ENCODE measurements around the gene EML3.
"Not testable (repeated sequence)": the region's sequence is repeated elsewhere in the genome, so short reads cannot be mapped to it uniquely, and the experiment has no call there.

EML3 gene

GRCh38 chr11:62588966-62589637 is 23.5 kb downstream of the EML3 start:
- Histone ChIP-seq H2BK120ac (ENCODE audit: insufficient read depth, low read length, poor library complexity) (no peak overlapping the region), H3K4me3 (ENCODE audit: low read depth, low read length) (no peak overlapping the region), H3K14ac (ENCODE audit: low read length) (no peak overlapping the region), H4K12ac (ENCODE audit: low read depth, low read length) (no peak overlapping the region), H4K8ac (ENCODE audit: low read depth, low read length) (no peak overlapping the region), H3K23ac (ENCODE audit: low read length) (no peak overlapping the region), H3K79me1 (ENCODE audit: low read length) (peaks cover 2% of the 10 kb centered on the region), H2BK5ac (ENCODE audit: low read depth, low read length, poor library complexity) (no peak overlapping the region), H2AFZ (ENCODE audit: insufficient read depth, low read length, poor library complexity) (no peak overlapping the region), H3K36me3 (ENCODE audit: control insufficient read depth in 1 of 2, insufficient read depth in 2 of 2, low read length in 2 of 2) (peaks cover 15 to 26% of the 10 kb centered on the region in 2 experiments), H3K9ac (ENCODE audit: low read length) (no peak overlapping the region), H3K18ac (ENCODE audit: low read length) (no peak overlapping the region), H4K91ac (ENCODE audit: low read depth, low read length) (no peak overlapping the region), H2AK5ac (ENCODE audit: low read length) (no peak overlapping the region), H3K4me2 (ENCODE audit: low read length) (no peak overlapping the region), H2BK12ac (ENCODE audit: low read length) (no peak overlapping the region), H3K4ac (ENCODE audit: low read depth, low read length) (no peak overlapping the region), H3K79me2 (ENCODE audit: control insufficient read depth, insufficient read depth, low read length, poor library complexity) (no peaks in the 10 kb centered on the region), H3K27me3 (ENCODE audit: insufficient read depth, low read length) (no peaks in the 10 kb centered on the region), H3K9me3 (ENCODE audit: insufficient read depth, low read depth, low read length) (peaks cover 1% of the 10 kb centered on the region), H3K4me1 (ENCODE audit: control insufficient read depth in 1 of 2, insufficient read depth in 2 of 2, low read length in 2 of 2) (peaks cover 3 to 9% of the 10 kb centered on the region in 2 experiments), H3K27ac (ENCODE audit: low read depth, low read length) (no peak overlapping the region)
- WGBS (ENCODE audit: extremely low coverage, insufficient coverage, insufficient read length), result no CpG with 5 or more reads among the region's 18 CpGs
- DNase-seq, result no peak

GRCh38 chr11:62585356-62585755 is 27.2 kb downstream of the EML3 start:
- not testable (repeated sequence) for H2BK5ac ChIP-seq (ENCODE audit: low read depth, low read length, poor library complexity); H4K8ac ChIP-seq (ENCODE audit: low read depth, low read length); H3K27me3 ChIP-seq (ENCODE audit: insufficient read depth, low read length); H3K4me3 ChIP-seq (ENCODE audit: low read depth, low read length); H3K79me2 ChIP-seq (ENCODE audit: control insufficient read depth, insufficient read depth, low read length, poor library complexity); H3K79me1 ChIP-seq (ENCODE audit: low read length); H4K91ac ChIP-seq (ENCODE audit: low read depth, low read length); H3K14ac ChIP-seq (ENCODE audit: low read length); H2BK120ac ChIP-seq (ENCODE audit: insufficient read depth, low read length, poor library complexity); DNase-seq; H3K4me2 ChIP-seq (ENCODE audit: low read length); H3K23ac ChIP-seq (ENCODE audit: low read length); H3K9me3 ChIP-seq (ENCODE audit: insufficient read depth, low read depth, low read length); H3K4ac ChIP-seq (ENCODE audit: low read depth, low read length); H2BK12ac ChIP-seq (ENCODE audit: low read length); H3K18ac ChIP-seq (ENCODE audit: low read length); H3K4me1 ChIP-seq (ENCODE audit: control insufficient read depth in 1 of 2, insufficient read depth in 2 of 2, low read length in 2 of 2); H3K27ac ChIP-seq (ENCODE audit: low read depth, low read length); H3K9ac ChIP-seq (ENCODE audit: low read length); H2AFZ ChIP-seq (ENCODE audit: insufficient read depth, low read length, poor library complexity); H4K12ac ChIP-seq (ENCODE audit: low read depth, low read length); H2AK5ac ChIP-seq (ENCODE audit: low read length)
- peaks cover 17 to 21% of the 10 kb centered on the region in 2 experiments for H3K36me3 ChIP-seq (ENCODE audit: control insufficient read depth in 1 of 2, insufficient read depth in 2 of 2, low read length in 2 of 2)
- WGBS (ENCODE audit: extremely low coverage, insufficient coverage, insufficient read length), result no CpG with 5 or more reads among the region's 7 CpGs

- not testable (repeated sequence) for H3K79me1 ChIP-seq (ENCODE audit: low read length)
- WGBS (ENCODE audit: extremely low coverage, insufficient coverage, insufficient read length), result no CpG with 5 or more reads among the region's 4 CpGs
These were observed 30.8 kb downstream of the EML3 start for GRCh38 chr11:62581735-62582134.

GRCh38 chr11:62580959-62581715 is 31.4 kb downstream of the EML3 start:
- Histone ChIP-seq H3K18ac (ENCODE audit: low read length) (no peak overlapping the region), H3K4me3 (ENCODE audit: low read depth, low read length) (no peak overlapping the region), H3K36me3 (ENCODE audit: control insufficient read depth in 1 of 2, insufficient read depth in 2 of 2, low read length in 2 of 2) (peaks cover 29 to 35% of the 10 kb centered on the region in 2 experiments), H3K79me2 (ENCODE audit: control insufficient read depth, insufficient read depth, low read length, poor library complexity) (no peaks in the 10 kb centered on the region), H3K27ac (ENCODE audit: low read depth, low read length) (no peak overlapping the region), H2BK5ac (ENCODE audit: low read depth, low read length, poor library complexity) (no peak overlapping the region), H3K79me1 (ENCODE audit: low read length) (no peaks in the 10 kb centered on the region), H3K9me3 (ENCODE audit: insufficient read depth, low read depth, low read length) (no peaks in the 10 kb centered on the region), H3K4me1 (ENCODE audit: control insufficient read depth in 1 of 2, insufficient read depth in 2 of 2, low read length in 2 of 2) (no peaks in the 10 kb centered on the region), H2AFZ (ENCODE audit: insufficient read depth, low read length, poor library complexity) (no peak overlapping the region), H2BK120ac (ENCODE audit: insufficient read depth, low read length, poor library complexity) (no peak overlapping the region), H3K14ac (ENCODE audit: low read length) (no peak overlapping the region), H4K91ac (ENCODE audit: low read depth, low read length) (no peak overlapping the region), H3K4ac (ENCODE audit: low read depth, low read length) (no peak overlapping the region), H3K27me3 (ENCODE audit: insufficient read depth, low read length) (no peaks in the 10 kb centered on the region), H4K12ac (ENCODE audit: low read depth, low read length) (no peak overlapping the region), H2AK5ac (ENCODE audit: low read length) (no peak overlapping the region), H3K4me2 (ENCODE audit: low read length) (no peak overlapping the region), H3K23ac (ENCODE audit: low read length) (no peak overlapping the region), H2BK12ac (ENCODE audit: low read length) (no peak overlapping the region), H3K9ac (ENCODE audit: low read length) (no peak overlapping the region), H4K8ac (ENCODE audit: low read depth, low read length) (no peak overlapping the region)
- WGBS (ENCODE audit: extremely low coverage, insufficient coverage, insufficient read length), result no CpG with 5 or more reads among the region's 18 CpGs
- DNase-seq, result no peak

More at GRCh38 chr11:62581735-62582134, 30.8 kb downstream of the EML3 start:
- not testable (repeated sequence) for H2BK12ac ChIP-seq (ENCODE audit: low read length); DNase-seq; H3K18ac ChIP-seq (ENCODE audit: low read length); H3K9me3 ChIP-seq (ENCODE audit: insufficient read depth, low read depth, low read length); H2BK5ac ChIP-seq (ENCODE audit: low read depth, low read length, poor library complexity); H3K27ac ChIP-seq (ENCODE audit: low read depth, low read length); H3K14ac ChIP-seq (ENCODE audit: low read length); H3K4me3 ChIP-seq (ENCODE audit: low read depth, low read length); H4K91ac ChIP-seq (ENCODE audit: low read depth, low read length); H4K8ac ChIP-seq (ENCODE audit: low read depth, low read length); H3K4me1 ChIP-seq (ENCODE audit: control insufficient read depth in 1 of 2, insufficient read depth in 2 of 2, low read length in 2 of 2); H3K9ac ChIP-seq (ENCODE audit: low read length); H2AK5ac ChIP-seq (ENCODE audit: low read length); H3K23ac ChIP-seq (ENCODE audit: low read length); H3K4me2 ChIP-seq (ENCODE audit: low read length); H3K4ac ChIP-seq (ENCODE audit: low read depth, low read length); H3K27me3 ChIP-seq (ENCODE audit: insufficient read depth, low read length); H2AFZ ChIP-seq (ENCODE audit: insufficient read depth, low read length, poor library complexity); H3K79me2 ChIP-seq (ENCODE audit: control insufficient read depth, insufficient read depth, low read length, poor library complexity); H2BK120ac ChIP-seq (ENCODE audit: insufficient read depth, low read length, poor library complexity); H4K12ac ChIP-seq (ENCODE audit: low read depth, low read length)
- H3K36me3 ChIP-seq (ENCODE audit: control insufficient read depth in 1 of 2, insufficient read depth in 2 of 2, low read length in 2 of 2), result peaks cover 27 to 29% of the 10 kb centered on the region in 2 experiments

All from trophoblast cell (in vitro differentiated cells and primary cell).